Omental fat pad (tissue), 4 donors: ENCODE measurements around the gene LAX1. TPM values are rescaled to one million over a fixed set of nuclear protein-coding genes. Genes with fewer than 3 reads are reported as not detected.

ENCODE experiments used
- ATAC-seq: fragments of 150-250 bp; one replicate; pipeline ENCODE4 v1.9.1; 2016; ENCODE audit warnings: mild to moderate bottlenecking, moderate library complexity; ENCODE audit not compliant: low FRiP score
- DNase-seq: peaks from one replicate; pipeline ENCODE4 v3.0.0-alpha.2; 2019; ENCODE audit warnings: low spot score
- CTCF ChIP-seq, 3 donors: fragments of 450-650 bp; IDR thresholded peaks; one replicate each; pipeline ENCODE4 v1.5.1; 2016 to 2017; ENCODE audit warnings: antibody characterized with exemption in 3 of 3, mild to moderate bottlenecking in 3 of 3, moderate library complexity in 2 of 3
- total RNA-seq, 4 donors: library from RNA; depleted of rRNA; stranded (reverse); fragments of >200 nt; gene quantifications; one replicate each; pipeline ENCODE4 v1.1.0, GENCODE V29; 2016

Gene LAX1
- total RNA-seq, 4 donors from 2014 or later = 0.19 to 2.4 (median 1.4) TPM

GRCh38 chr1:203796236-203796605, 31.2 kb downstream of the LAX1 start:
- no peak for TF ChIP-seq CTCF (IDR thresholded peaks at IDR 0.05)
- DNase-seq = no peak
- ATAC-seq = peak; percentile 4

- DNase-seq = no peak
- no peak for ATAC-seq
- TF ChIP-seq CTCF (IDR thresholded peaks at IDR 0.05) = no peak
Measured at GRCh38 chr1:203797216-203797615, 32.2 kb downstream of the LAX1 start.

GRCh38 chr1:203797948-203798655, 33.1 kb downstream of the LAX1 start:
- no peak for TF ChIP-seq CTCF (IDR thresholded peaks at IDR 0.05)
- ATAC-seq (no peak), DNase-seq (no peak)

- DNase-seq = no peak
- ATAC-seq = no peak
- no peak for TF ChIP-seq CTCF (IDR thresholded peaks at IDR 0.05)
Measured at GRCh38 chr1:203799157-203799556, 34.2 kb downstream of the LAX1 start.

GRCh38 chr1:203799971-203800370, 35.0 kb downstream of the LAX1 start:
- ATAC-seq = no peak
- no peak for TF ChIP-seq CTCF (IDR thresholded peaks at IDR 0.05)
- no peak for DNase-seq

GRCh38 chr1:203805689-203806088, 40.7 kb downstream of the LAX1 start:
- ATAC-seq (no peak), DNase-seq (no peak)
- TF ChIP-seq CTCF (IDR thresholded peaks at IDR 0.05) = no peak

GRCh38 chr1:203807196-203807595, 42.2 kb downstream of the LAX1 start:
- ATAC-seq (no peak), DNase-seq (no peak)
- no peak for TF ChIP-seq CTCF (IDR thresholded peaks at IDR 0.05)
